NCI-H446 (cell line): ENCODE data around the gene RILPL1.
"Not testable (repeated sequence)": the region's sequence is repeated elsewhere in the genome, so short reads cannot be mapped to it uniquely, and the experiment has no call there.

Experiments used
- DNase-seq, 2 experiments: peaks; one replicate each; lab custom pipeline; 2025; lab: John Stamatoyannopoulos, UW

Gene RILPL1

DNA sequence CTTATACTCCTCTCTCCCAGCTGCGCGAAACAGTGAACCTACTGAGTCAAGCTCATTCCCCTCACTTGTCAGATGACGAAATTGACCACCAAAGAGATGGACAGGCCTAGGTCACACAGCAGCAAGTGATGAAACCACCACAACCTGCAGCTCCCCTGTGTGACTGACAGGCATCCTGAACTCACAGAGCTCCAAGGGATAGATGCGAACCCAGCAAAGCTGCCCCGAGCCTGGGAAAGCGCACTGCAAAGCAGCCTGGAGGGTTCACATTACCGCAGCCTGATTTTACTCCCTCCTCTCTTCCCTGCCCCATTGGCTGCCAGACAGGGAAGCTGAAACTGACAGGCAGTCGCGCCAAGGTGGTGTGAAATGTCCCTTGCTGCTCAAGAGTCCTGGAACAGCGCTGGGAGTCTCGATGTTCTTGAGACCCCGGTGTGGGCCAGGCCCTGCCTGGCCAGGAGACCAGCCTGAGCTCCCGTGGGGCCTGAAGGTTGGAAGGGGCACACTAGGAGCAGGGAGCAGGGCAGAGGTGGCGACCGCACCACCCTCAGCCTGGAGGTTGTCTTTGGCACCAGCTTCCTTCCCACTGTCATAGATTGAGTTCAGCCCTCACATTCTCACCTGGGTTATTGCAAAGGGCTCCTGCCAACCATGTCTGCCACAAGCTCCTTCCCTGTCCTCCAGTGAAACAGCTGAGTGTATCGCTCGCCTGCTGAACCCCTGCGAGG lies 39.2 kb downstream of the RILPL1 start:
- DNase-seq: no peak

GRCh38 chr12:123492339-123493039 lies 41.0 kb downstream of the RILPL1 start:
- DNase-seq: not testable (repeated sequence)

- DNase-seq: no peak
Observed at GRCh38 chr12:123491481-123491880, 42.0 kb downstream of the RILPL1 start.

GRCh38 chr12:123491056-123491455 lies 42.5 kb downstream of the RILPL1 start:
- no peak for DNase-seq

DNA sequence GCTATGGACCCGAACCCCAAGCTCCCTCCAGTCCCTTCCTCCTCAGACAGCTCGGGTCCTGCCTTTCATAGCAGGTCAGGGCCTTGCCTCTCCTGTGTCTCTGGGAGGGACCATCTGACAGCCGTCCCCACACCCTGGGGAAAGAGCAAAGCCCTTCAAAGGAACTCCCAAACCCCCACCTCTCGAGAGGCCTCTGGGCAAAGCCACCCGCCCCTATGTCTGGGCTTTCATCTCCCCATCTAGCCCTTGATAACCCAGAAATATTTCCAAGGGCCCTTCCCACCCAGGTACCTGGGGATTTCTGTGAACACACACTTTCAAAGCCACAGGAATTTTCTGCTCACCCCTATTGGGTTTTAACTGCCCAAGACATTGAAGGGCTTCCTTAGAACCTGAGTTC lies 43.4 kb downstream of the RILPL1 start:
- no peak for DNase-seq

DNA sequence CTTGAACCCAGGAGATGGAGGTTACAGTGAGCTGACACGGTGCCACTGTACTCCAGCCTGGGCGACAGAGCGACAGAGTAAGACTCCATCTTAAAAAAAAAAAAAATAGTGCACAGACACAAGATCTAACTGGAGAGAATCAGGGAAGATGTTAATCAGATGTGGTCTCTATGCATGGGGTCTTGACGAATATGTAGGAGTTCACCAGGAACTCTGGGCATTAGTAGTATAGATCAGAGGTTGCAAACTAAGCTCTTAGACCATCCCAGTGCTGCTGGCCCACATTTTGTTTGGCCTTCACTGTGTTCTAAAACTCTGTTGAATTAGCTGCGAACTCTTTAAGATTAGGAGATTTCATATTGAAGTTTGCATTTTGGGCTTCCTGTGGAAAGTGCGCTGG lies 43.9 kb downstream of the RILPL1 start:
- no peak for DNase-seq

- DNase-seq: no peak
Observed at GRCh38 chr12:123488539-123489230, 44.8 kb downstream of the RILPL1 start.

- DNase-seq: no peak
Observed at GRCh38 chr12:123487428-123487827, 46.1 kb downstream of the RILPL1 start.

DNA sequence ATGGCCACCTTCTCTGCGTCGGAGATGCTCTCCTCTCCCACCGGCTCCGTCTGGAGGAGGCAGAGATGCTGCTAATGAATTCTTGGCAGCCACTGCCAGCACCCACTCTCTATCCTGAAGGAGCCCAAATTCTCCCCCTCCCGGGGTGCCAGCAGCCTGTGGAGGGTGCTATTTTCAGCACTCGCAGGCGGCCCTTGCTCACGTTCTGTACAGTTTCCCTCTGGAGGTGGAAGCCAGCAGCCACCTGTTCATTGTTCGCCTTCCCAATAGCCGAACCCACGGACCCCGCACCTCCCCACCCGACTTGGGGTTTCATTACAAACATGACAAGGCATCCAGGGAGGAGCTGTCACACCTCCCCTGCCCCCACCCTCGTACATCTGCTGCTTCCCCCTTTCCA lies 47.8 kb downstream of the RILPL1 start:
- DNase-seq: no peak

GRCh38 chr12:123483602-123484248 lies 49.8 kb downstream of the RILPL1 start:
- no peak for DNase-seq

- no peak for DNase-seq
Observed at GRCh38 chr12:123482876-123483275, 50.6 kb downstream of the RILPL1 start.

GRCh38 chr12:123481251-123481650 lies 52.3 kb downstream of the RILPL1 start:
- not testable (repeated sequence) for DNase-seq

- no peak for DNase-seq
Observed at GRCh38 chr12:123479442-123480180, 53.9 kb downstream of the RILPL1 start.

- no peak for DNase-seq
Observed at GRCh38 chr12:123478762-123479161, 54.8 kb downstream of the RILPL1 start.

GRCh38 chr12:123478069-123478468 lies 55.5 kb downstream of the RILPL1 start:
- no peak for DNase-seq

DNA sequence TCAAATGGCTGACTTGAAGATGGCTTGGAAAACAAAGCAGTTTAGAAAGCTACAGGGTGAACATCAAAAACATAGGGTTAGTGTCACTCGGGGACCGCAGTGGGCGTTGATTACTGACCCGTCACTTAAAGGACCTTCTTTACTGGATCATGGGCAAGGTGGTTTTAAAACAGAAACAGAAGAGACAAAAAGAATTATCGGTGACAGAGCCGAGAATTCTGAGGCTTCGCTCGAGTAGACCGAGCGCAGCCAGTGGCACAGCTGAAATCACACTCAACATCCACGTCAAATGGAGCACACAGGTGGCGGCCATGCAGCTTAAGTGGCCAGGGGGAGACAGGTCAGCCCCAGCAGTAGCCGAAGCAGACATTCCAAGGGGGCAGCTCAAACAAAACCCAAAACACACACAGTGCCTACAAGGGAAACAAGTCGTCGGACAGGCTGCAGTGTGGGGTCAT lies 58.2 kb downstream of the RILPL1 start:
- DNase-seq: no peak

DNA sequence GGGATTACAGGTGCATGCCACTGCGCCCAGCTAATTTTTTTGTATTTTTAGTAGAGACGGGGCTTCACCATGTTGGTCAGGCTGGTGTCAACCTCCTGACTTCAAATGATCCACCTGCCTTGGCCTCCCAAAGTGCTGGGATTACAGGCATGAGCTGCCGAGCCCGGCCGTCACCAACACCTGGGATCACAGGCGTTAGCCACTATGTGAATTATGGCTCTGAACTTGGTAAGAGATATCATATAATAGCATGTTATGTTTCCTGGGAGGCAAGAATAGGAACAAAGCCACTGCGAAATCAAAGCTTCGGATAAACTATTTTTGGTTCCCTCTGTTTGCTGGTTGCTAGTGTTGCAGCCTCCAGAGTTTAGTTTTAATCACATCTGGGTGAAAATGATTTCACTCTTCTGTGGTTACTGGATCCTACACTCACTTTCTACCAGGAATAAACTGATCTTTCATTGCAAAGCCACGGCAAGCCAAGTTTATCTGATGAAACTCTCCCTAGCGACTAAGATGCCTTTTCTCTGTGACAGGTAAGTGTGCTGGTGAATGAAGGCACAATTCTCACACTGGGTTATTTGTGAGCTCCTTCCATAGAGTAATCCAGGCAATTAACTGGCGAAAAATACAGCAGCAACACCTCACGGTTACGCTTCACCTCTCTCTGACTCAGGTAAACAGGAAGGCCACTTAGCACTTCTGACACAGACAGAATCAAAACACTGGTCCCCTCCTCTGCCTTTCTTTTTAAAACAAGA lies 58.9 kb downstream of the RILPL1 start:
- DNase-seq: no peak

GRCh38 chr12:123472438-123472849 lies 61.1 kb downstream of the RILPL1 start:
- no peak for DNase-seq

DNA sequence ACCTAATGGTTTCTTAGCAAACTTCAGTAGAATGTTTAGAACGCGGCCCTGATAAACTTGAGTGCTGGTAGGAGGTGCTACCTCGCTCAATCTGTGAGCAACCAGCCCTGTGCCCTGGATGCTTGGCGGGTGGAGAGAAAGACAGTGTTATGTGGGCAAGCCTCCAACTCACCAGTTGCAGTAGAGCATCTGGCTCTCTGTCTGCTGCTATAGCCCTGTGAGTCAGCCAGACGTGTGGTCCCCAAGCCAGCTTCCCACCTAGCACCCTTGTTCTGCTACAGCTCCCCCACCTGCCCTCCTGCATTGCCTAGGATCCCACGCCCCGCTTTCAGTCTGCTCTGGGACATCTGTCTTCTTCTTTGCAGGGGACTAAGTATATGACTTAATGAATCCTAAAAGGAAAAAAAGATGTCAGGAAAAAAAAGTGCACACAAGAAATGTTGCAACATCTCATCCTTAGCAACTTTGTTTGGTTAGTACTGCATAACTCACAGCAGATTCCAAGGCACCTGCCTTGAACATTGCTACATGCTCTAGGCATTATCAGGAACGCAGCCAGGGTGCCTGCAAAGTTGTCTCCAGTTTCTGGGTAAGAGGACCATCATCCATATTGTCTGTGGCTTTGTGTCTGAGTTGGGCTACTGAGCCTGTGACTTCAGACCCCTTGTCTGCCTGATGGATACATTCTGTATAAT lies 62.0 kb downstream of the RILPL1 start:
- peak in 1 of 2 experiments; percentile 66 for DNase-seq

DNA sequence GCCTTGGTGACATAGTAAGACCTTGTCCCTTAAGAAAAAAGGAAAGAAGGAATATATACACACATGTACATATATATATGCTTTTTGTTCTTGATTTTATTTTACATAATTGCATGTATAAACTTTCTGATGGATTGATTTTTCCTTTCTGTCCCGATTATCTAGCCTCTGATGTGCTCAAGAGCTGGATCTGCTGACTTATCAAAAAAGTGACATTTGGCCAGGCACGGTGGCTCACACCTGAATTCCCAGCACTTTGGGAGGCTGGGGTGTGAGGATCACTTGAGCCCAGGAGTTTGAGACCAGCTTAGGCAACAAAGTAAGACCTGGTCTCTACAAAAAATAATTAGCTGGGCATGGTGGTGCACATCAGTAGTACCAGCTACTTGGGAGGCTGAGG lies 63.5 kb downstream of the RILPL1 start:
- no peak for DNase-seq
